BJ (cell line): ENCODE data around the gene FAM20A. TPM values are rescaled to one million over a fixed set of nuclear protein-coding genes. Genes with fewer than 3 reads are reported as not detected.

Experiments
- CTCF ChIA-PET: fragments of 350-600 bp; formaldehyde crosslinking; extraction: SDS; loops from one replicate; lab custom pipeline; 2021; ENCODE audit warnings: antibody characterized with exemption, inconsistent platforms; lab: Yijun Ruan, JAX
- POLR2A ChIA-PET: fragments of 300-600 bp; sonication (Branson Sonifier 250); formaldehyde crosslinking; extraction: SDS; loops from one replicate; lab custom pipeline; 2021; ENCODE audit warnings: antibody characterized with exemption; lab: Charles Lee
- DNase-seq: peaks from one replicate; pipeline ENCODE4 v3.0.0-alpha.2; 2011; ENCODE audit warnings: low read depth
- H3K27me3 ChIP-seq: 2 replicates; pipeline ENCODE4 v1.6.0; 2011; ENCODE audit warnings: low read length; ENCODE audit not compliant: control insufficient read depth, insufficient read depth
- H3K36me3 ChIP-seq: 2 replicates; pipeline ENCODE4 v1.5.1; 2011; ENCODE audit warnings: low read length; ENCODE audit not compliant: control insufficient read depth, insufficient read depth
- H3K4me3 ChIP-seq: 2 replicates; pipeline ENCODE4 v1.5.1; 2011; ENCODE audit warnings: low read depth, mild to moderate bottlenecking, control low read depth, low read length
- CTCF ChIP-seq: IDR thresholded peaks from 2 replicates; pipeline ENCODE4 v1.5.1; 2011; ENCODE audit warnings: low read depth, mild to moderate bottlenecking, control low read depth, inconsistent platforms, low read length, moderate library complexity; ENCODE audit not compliant: insufficient read depth
- polyA plus RNA-seq: library from polyadenylated mRNA; depleted of rRNA; stranded (reverse); fragments of >200 nt; gene quantifications from 2 replicates; pipeline ENCODE4 v1.2.3, GENCODE V29; 2011

The FAM20A gene
- polyA plus RNA-seq, 1 experiment: 24.1 TPM

- Histone ChIP-seq H3K27me3 (no peaks in the 10 kb centered on the region), H3K4me3 (no peak overlapping the region), H3K36me3 (no peaks in the 10 kb centered on the region)
- POLR2A ChIA-PET: no interaction called here
- CTCF ChIA-PET: interaction anchor here (0.6 to 1.2 kb wide), 4 partner anchors 11 to 160 kb away, joined by 3 read pairs; no protein-coding TSS in a partner anchor
- no peak for TF ChIP-seq CTCF
- no peak for DNase-seq
These were observed 10.4 kb upstream of the FAM20A start for GRCh38 chr17:68611353-68612208.

GRCh38 chr17:68610554-68610953, 9.4 kb upstream of the FAM20A start:
- TF ChIP-seq CTCF: no peak
- H3K27me3 ChIP-seq: no peaks in the 10 kb centered on the region
- POLR2A ChIA-PET: no interaction called here
- no peaks in the 10 kb centered on the region for H3K36me3 ChIP-seq
- DNase-seq: no peak
- H3K4me3 ChIP-seq: no peak overlapping the region
- CTCF ChIA-PET: no interaction called here

GRCh38 chr17:68608515-68609130, 7.5 kb upstream of the FAM20A start:
- POLR2A ChIA-PET: no interaction called here
- H3K36me3 ChIP-seq: no peaks in the 10 kb centered on the region
- CTCF ChIA-PET: no interaction called here
- TF ChIP-seq CTCF: no peak
- no peak for DNase-seq
- no peaks in the 10 kb centered on the region for H3K27me3 ChIP-seq
- H3K4me3 ChIP-seq: no peak overlapping the region

GRCh38 chr17:68606451-68607307, 5.5 kb upstream of the FAM20A start:
- Histone ChIP-seq H3K36me3 (no peaks in the 10 kb centered on the region), H3K4me3 (no peak overlapping the region), H3K27me3 (no peaks in the 10 kb centered on the region)
- DNase-seq: no peak
- POLR2A ChIA-PET: interaction anchor here (0.7 kb wide), 1 partner anchor 136 kb away, joined by 3 read pairs; no protein-coding TSS in a partner anchor
- CTCF ChIA-PET: interaction anchor here (0.7 to 1.7 kb wide), 5 partner anchors 7 to 699 kb away, joined by 3 to 6 read pairs (median 4); no protein-coding TSS in a partner anchor
- TF ChIP-seq CTCF: no peak

GRCh38 chr17:68605914-68606313, 4.7 kb upstream of the FAM20A start:
- POLR2A ChIA-PET: interaction anchor here (0.7 kb wide), 1 partner anchor 136 kb away, joined by 3 read pairs; no protein-coding TSS in a partner anchor

More at GRCh38 chr17:68605914-68606313, 4.7 kb upstream of the FAM20A start:
- DNase-seq: no peak
- no peak for TF ChIP-seq CTCF
- no peaks in the 10 kb centered on the region for H3K36me3 ChIP-seq
- H3K27me3 ChIP-seq: no peaks in the 10 kb centered on the region
- H3K4me3 ChIP-seq: no peak overlapping the region
- CTCF ChIA-PET: interaction anchor here (0.7 to 1.7 kb wide), 5 partner anchors 8 to 699 kb away, joined by 3 to 6 read pairs (median 5); no protein-coding TSS in a partner anchor
